Measurements from ENCODE around the gene TRIM3.

TRIM3 gene

DNA sequence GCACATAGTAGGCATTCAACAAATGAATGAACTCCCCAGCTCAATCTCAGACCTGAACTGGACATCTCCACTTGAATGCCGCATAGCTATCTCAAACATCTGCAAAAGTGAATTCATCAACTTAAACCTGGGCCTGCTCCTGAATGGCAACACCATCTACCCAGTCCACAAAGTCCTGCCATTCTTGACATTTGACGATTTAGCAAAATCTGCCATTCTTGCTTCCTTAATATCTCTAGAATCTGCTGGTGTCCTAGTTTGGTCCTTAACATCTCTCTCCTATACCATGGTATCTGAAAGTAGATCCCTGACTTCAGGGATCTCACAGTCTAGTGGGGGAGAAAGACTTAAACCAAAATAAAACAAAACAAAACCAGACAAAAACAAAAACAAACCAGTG, 20.6 kb downstream of the TRIM3 start:
- Histone ChIP-seq H3K9me3 (ENCODE audit: control insufficient read depth, insufficient read depth, low read length) (no peaks in the 10 kb centered on the region), H3K36me3 (ENCODE audit: control insufficient read depth, insufficient read depth, low read length) (peaks cover 35% of the 10 kb centered on the region), H3K4me1 (ENCODE audit: control insufficient read depth, insufficient read depth, low read length) (no peaks in the 10 kb centered on the region), H3K27me3 (ENCODE audit: control insufficient read depth, insufficient read depth, low read length) (no peaks in the 10 kb centered on the region), H3K4me3 (ENCODE audit: low read depth, low read length) (no peak overlapping the region), H3K9ac (ENCODE audit: low read depth, low read length) (no peak overlapping the region)

- H3K27me3 ChIP-seq (ENCODE audit: control insufficient read depth, insufficient read depth, low read length), result no peaks in the 10 kb centered on the region
- H3K4me3 ChIP-seq (ENCODE audit: low read depth, low read length), result no peak overlapping the region
- H3K9me3 ChIP-seq (ENCODE audit: control insufficient read depth, insufficient read depth, low read length), result no peaks in the 10 kb centered on the region
- H3K36me3 ChIP-seq (ENCODE audit: control insufficient read depth, insufficient read depth, low read length), result peaks cover 29% of the 10 kb centered on the region
- H3K4me1 ChIP-seq (ENCODE audit: control insufficient read depth, insufficient read depth, low read length), result no peaks in the 10 kb centered on the region
- H3K9ac ChIP-seq (ENCODE audit: low read depth, low read length), result no peak overlapping the region
Observed at GRCh38 chr11:6452219-6452618, 21.5 kb downstream of the TRIM3 start.

DNA sequence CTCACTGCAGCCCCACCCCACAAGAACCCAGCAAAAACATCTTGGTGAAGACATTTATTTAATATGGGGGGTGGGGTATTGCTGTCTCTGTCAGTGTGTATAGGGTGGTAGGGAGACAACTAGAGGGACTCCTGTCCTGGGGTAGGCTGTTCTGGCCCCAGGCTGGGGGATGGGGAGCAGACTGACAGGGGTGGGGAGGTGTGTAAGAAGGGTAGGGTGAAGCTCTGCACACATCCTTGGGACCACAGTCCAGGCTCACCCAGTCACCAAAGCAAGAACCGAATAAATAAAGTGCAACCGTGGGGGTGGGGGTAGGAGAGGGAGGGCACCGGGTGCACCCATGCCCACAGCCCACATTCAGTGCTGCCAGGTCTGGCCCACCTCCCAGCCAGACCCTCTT, 25.2 kb downstream of the TRIM3 start:
- Histone ChIP-seq H3K9me3 (ENCODE audit: control insufficient read depth, insufficient read depth, low read length) (no peaks in the 10 kb centered on the region), H3K4me3 (ENCODE audit: low read depth, low read length) (no peak overlapping the region), H3K27me3 (ENCODE audit: control insufficient read depth, insufficient read depth, low read length) (no peaks in the 10 kb centered on the region), H3K4me1 (ENCODE audit: control insufficient read depth, insufficient read depth, low read length) (no peaks in the 10 kb centered on the region), H3K9ac (ENCODE audit: low read depth, low read length) (no peak overlapping the region), H3K36me3 (ENCODE audit: control insufficient read depth, insufficient read depth, low read length) (peaks cover 11% of the 10 kb centered on the region)

DNA sequence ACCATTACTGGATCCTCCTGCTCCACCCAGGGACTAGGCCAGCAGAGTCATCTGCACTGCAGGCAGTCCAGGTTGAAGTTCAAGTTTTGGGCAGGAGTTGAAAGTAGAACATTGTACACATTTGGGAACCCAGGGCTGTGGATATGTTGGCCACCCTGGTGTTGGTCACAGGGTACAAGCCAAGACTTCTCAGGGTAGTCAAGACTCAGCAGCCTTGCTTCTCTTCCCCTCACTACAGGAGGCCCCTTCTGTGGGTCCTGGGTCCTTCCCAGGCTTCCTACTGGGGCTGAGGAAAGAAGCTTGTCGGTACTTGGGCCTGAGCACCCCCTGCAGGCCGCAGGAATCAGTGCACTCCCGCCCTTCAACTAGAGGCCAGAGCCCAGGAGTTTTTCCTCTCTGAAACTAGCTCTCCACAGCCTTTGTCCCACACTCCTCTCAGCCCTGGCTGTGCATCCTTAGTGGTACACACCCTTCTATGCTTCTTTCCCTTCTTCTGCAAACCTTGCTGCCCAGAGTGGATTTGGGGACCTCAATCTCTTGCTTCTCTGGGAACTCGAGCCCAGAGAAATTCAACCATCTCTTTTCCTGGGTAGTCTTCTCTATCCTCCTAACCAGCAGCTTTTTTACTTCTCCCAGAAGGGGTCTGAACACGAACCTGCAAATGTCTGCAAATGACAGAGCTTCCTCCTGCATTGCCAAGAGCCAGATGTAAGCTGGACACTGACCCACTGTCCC, 30.3 kb downstream of the TRIM3 start:
- no peaks in the 10 kb centered on the region for H3K27me3 ChIP-seq (ENCODE audit: control insufficient read depth, insufficient read depth, low read length)
- peaks cover 2% of the 10 kb centered on the region for H3K4me1 ChIP-seq (ENCODE audit: control insufficient read depth, insufficient read depth, low read length)
- no peaks in the 10 kb centered on the region for H3K9me3 ChIP-seq (ENCODE audit: control insufficient read depth, insufficient read depth, low read length)
- H3K36me3 ChIP-seq (ENCODE audit: control insufficient read depth, insufficient read depth, low read length), result no peaks in the 10 kb centered on the region
- no peak overlapping the region for H3K9ac ChIP-seq (ENCODE audit: low read depth, low read length)
- no peak overlapping the region for H3K4me3 ChIP-seq (ENCODE audit: low read depth, low read length)

GRCh38 chr11:6442441-6442840, 31.3 kb downstream of the TRIM3 start:
- Histone ChIP-seq H3K36me3 (ENCODE audit: control insufficient read depth, insufficient read depth, low read length) (no peaks in the 10 kb centered on the region), H3K4me3 (ENCODE audit: low read depth, low read length) (no peak overlapping the region), H3K9ac (ENCODE audit: low read depth, low read length) (no peak overlapping the region), H3K9me3 (ENCODE audit: control insufficient read depth, insufficient read depth, low read length) (no peaks in the 10 kb centered on the region), H3K27me3 (ENCODE audit: control insufficient read depth, insufficient read depth, low read length) (no peaks in the 10 kb centered on the region), H3K4me1 (ENCODE audit: control insufficient read depth, insufficient read depth, low read length) (peaks cover 2% of the 10 kb centered on the region)

GRCh38 chr11:6440906-6441358, 32.8 kb downstream of the TRIM3 start, which contains the start of gene HPX:
Gene HPX (minus strand): TSS chr11:6440987. CDS start chr11:6440963, 24 bp downstream.
- Histone ChIP-seq H3K36me3 (ENCODE audit: control insufficient read depth, insufficient read depth, low read length) (no peaks in the 10 kb centered on the region), H3K27me3 (ENCODE audit: control insufficient read depth, insufficient read depth, low read length) (no peaks in the 10 kb centered on the region), H3K9ac (ENCODE audit: low read depth, low read length) (no peak within 1 kb of the TSS), H3K4me1 (ENCODE audit: control insufficient read depth, insufficient read depth, low read length) (peaks cover 2% of the 10 kb centered on the region), H3K4me3 (ENCODE audit: low read depth, low read length) (no peak within 1 kb of the TSS), H3K9me3 (ENCODE audit: control insufficient read depth, insufficient read depth, low read length) (no peaks in the 10 kb centered on the region)

DNA sequence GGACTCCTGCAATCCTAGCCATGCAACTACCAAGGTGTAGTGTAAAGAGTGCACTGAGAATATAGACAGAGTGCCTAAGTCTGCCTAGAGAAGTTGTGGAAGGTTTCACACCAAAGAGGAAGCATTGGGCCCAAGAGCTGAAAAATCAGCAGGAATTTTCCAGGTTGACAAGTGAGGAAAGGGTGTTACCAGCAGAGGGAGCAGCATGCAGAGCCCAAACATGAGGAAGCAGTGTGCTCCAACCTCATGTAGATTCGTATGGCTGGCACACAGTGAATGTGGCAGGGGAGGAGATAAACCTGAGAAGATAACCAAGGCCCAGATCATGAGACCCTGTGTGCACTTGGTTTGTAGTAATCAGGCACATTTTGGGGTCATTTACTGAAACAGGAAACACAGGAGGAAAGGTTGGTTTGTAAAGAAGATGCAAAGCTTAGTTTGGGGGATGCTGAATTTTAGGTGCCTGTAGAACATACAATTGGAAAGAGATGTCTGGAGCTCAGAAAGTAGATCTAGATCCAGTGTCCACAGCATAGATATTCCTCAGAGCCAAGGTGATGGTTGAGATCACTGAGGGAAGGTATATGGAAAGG, 34.7 kb downstream of the TRIM3 start:
- Histone ChIP-seq H3K27me3 (ENCODE audit: control insufficient read depth, insufficient read depth, low read length) (no peaks in the 10 kb centered on the region), H3K4me3 (ENCODE audit: low read depth, low read length) (no peak overlapping the region), H3K9me3 (ENCODE audit: control insufficient read depth, insufficient read depth, low read length) (no peaks in the 10 kb centered on the region), H3K9ac (ENCODE audit: low read depth, low read length) (no peak overlapping the region), H3K4me1 (ENCODE audit: control insufficient read depth, insufficient read depth, low read length) (peaks cover 2% of the 10 kb centered on the region), H3K36me3 (ENCODE audit: control insufficient read depth, insufficient read depth, low read length) (no peaks in the 10 kb centered on the region)

DNA sequence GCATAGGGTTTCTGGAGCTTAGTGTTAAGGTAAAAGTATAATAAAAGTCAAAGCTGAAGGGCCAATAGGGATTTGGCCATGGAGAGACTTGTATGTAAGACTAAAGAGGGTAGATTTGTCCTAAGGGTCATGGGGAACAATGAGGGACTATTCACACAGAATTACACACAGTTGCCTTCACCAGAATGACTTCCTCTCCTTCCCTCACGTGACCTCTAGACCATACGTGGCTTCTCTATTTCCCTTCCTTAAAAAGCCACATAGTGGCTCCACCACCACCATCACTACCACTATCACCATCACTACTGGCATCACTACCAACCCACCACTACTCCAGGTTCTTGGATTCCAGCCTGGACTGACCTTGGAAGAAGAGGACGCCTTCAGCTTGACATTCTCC, 35.7 kb downstream of the TRIM3 start:
- Histone ChIP-seq H3K4me1 (ENCODE audit: control insufficient read depth, insufficient read depth, low read length) (peaks cover 2% of the 10 kb centered on the region), H3K4me3 (ENCODE audit: low read depth, low read length) (no peak overlapping the region), H3K9me3 (ENCODE audit: control insufficient read depth, insufficient read depth, low read length) (no peaks in the 10 kb centered on the region), H3K36me3 (ENCODE audit: control insufficient read depth, insufficient read depth, low read length) (no peaks in the 10 kb centered on the region), H3K9ac (ENCODE audit: low read depth, low read length) (no peak overlapping the region), H3K27me3 (ENCODE audit: control insufficient read depth, insufficient read depth, low read length) (no peaks in the 10 kb centered on the region)

DNA sequence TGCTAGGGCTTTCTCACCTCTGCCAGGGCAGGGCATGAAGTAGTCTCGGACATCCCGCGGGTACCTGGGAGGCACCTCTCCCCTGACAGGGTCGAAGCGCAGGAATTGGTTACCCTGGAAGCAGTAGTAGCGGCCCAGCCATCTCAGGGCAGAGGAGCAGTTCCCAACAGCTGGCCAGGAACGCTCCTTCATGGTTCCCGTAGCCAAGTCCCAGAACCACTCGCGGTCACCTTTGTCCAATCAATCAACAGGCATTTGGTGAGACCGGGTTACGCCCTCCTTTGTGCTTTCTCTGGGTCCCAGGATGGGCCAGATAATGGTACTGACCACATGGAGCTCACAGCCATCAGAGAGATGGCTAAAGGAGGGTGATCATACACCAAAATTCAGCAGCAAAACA, 36.3 kb downstream of the TRIM3 start:
- Histone ChIP-seq H3K36me3 (ENCODE audit: control insufficient read depth, insufficient read depth, low read length) (no peaks in the 10 kb centered on the region), H3K9ac (ENCODE audit: low read depth, low read length) (no peak overlapping the region), H3K9me3 (ENCODE audit: control insufficient read depth, insufficient read depth, low read length) (no peaks in the 10 kb centered on the region), H3K4me3 (ENCODE audit: low read depth, low read length) (no peak overlapping the region), H3K4me1 (ENCODE audit: control insufficient read depth, insufficient read depth, low read length) (peaks cover 2% of the 10 kb centered on the region), H3K27me3 (ENCODE audit: control insufficient read depth, insufficient read depth, low read length) (no peaks in the 10 kb centered on the region)

DNA sequence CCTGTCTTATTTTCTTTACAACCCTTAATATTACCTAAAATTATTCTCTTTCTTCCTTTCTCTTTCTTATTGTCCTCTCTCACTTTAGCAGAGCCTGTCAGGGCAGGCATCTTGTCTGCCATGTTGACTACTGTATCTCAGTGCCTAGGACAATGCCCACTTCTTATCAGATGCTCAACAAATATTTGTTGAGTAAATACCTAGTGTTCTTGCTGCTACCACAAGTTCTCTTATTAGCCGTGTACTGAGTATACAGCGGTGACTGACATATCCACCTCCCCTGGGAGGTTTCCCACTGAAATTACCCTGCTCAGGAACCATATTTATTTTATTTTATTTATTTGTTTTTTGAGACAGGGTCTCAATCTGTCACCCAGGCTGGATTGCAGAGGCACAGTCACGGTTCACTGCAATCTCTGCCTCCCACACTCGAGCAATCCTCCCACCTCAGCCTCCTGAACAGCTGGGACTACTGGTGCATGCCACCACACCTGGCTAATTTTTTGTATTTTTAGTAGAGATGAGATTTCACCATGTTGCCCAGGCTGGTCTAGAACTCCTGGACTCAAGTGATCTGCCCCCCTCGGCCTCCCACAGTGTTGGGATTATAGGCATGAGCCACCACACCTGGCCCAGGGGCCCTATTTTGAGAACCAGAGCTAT, 39.6 kb downstream of the TRIM3 start:
- H3K27me3 ChIP-seq (ENCODE audit: control insufficient read depth, insufficient read depth, low read length), result no peaks in the 10 kb centered on the region
- no peak overlapping the region for H3K9ac ChIP-seq (ENCODE audit: low read depth, low read length)
- no peaks in the 10 kb centered on the region for H3K36me3 ChIP-seq (ENCODE audit: control insufficient read depth, insufficient read depth, low read length)
- peaks cover under 1% of the 10 kb centered on the region for H3K4me1 ChIP-seq (ENCODE audit: control insufficient read depth, insufficient read depth, low read length)
- H3K9me3 ChIP-seq (ENCODE audit: control insufficient read depth, insufficient read depth, low read length), result no peaks in the 10 kb centered on the region
- no peak overlapping the region for H3K4me3 ChIP-seq (ENCODE audit: low read depth, low read length)

GRCh38 chr11:6431861-6432260, 41.9 kb downstream of the TRIM3 start:
- Histone ChIP-seq H3K9ac (ENCODE audit: low read depth, low read length) (no peak overlapping the region), H3K36me3 (ENCODE audit: control insufficient read depth, insufficient read depth, low read length) (no peaks in the 10 kb centered on the region), H3K4me3 (ENCODE audit: low read depth, low read length) (no peak overlapping the region), H3K27me3 (ENCODE audit: control insufficient read depth, insufficient read depth, low read length) (no peaks in the 10 kb centered on the region), H3K4me1 (ENCODE audit: control insufficient read depth, insufficient read depth, low read length) (no peaks in the 10 kb centered on the region), H3K9me3 (ENCODE audit: control insufficient read depth, insufficient read depth, low read length) (no peaks in the 10 kb centered on the region)

DNA sequence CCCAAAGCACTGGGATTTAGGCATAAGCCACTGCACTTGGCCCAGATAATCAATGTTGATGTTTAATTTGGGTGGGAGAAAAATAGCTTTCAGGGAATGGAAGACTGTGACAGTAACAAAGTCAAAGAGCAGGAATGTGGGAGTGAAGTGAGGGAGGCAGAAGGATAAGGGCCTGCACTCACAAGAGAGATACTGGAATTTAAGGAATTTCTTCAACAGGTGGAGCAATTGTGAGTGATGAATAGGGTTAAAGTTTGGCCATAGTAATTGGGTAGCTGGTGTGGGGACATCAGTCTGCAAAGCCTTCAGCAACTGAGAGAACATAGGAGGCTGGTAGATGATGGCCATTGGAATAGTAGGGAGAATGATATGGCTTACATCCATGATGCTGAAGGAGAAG, 46.2 kb downstream of the TRIM3 start:
- H3K9ac ChIP-seq (ENCODE audit: low read depth, low read length), result no peak overlapping the region
- H3K36me3 ChIP-seq (ENCODE audit: control insufficient read depth, insufficient read depth, low read length), result no peaks in the 10 kb centered on the region
- H3K9me3 ChIP-seq (ENCODE audit: control insufficient read depth, insufficient read depth, low read length), result no peaks in the 10 kb centered on the region
- peaks cover 15% of the 10 kb centered on the region for H3K27me3 ChIP-seq (ENCODE audit: control insufficient read depth, insufficient read depth, low read length)
- H3K4me1 ChIP-seq (ENCODE audit: control insufficient read depth, insufficient read depth, low read length), result no peaks in the 10 kb centered on the region
- no peak overlapping the region for H3K4me3 ChIP-seq (ENCODE audit: low read depth, low read length)
